Stimulated activated CD8-positive, alpha-beta memory T cell treated with anti-CD3 and anti-CD28 coated beads, Interleukin-7, amount 100 ng/mL, for 4 hours (primary cell): Measurements from ENCODE around the gene CADPS.

Source experiments
- DNase-seq, 2 donors: peaks; one replicate each; pipeline ENCODE4 v3.0.0-alpha.2; 2020; ENCODE audit warnings: low read depth in 2 of 2

Gene CADPS

DNA sequence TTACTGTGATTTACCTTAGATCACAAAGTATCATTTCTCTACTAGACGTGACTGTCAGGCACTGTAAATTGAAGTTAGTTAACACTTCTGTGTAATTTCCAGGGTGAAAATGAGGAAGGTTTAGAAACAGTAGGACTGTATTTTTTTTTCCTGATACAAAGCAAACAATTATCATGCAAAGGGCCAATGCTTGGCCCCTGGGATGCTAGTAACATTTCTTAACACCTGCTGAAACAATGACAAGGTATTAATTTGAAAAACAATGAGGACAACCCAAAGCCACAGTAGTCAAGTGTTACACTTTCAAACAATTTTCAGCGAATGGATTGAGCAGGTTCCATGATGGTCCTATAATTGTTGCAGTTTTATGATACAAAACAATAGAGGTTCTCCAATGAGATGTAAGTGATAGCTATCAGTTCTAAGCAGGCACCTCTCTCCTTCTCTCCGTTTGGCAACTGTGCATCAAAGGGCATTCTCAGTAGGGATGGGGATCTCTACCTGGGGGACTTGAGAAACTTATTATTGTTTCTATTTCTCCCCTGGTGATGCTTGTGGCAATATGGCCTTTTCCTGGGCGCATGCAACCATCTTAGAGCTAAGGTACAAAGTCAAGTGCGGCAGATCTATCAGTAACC lies 435.9 kb downstream of the CADPS start:
- no peak for DNase-seq

DNA sequence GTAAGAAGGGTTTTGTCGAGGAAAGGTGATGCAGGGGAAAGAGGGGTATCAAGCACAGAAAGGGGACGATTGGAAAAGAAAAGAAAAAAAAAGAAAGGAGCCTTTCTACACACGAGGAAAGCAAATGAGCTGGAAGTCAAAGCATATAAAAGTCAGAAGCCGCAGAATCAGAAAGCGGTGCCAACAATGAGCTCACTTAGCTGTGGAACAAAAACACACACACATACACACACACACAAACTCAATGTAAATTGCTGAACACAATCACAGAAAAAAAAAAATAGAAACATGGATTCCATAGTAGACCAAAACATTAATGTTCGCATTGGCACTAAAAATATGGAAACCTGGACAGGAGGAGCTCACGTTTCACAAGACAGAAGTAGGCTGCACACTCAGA lies 438.4 kb downstream of the CADPS start:
- no peak for DNase-seq

DNA sequence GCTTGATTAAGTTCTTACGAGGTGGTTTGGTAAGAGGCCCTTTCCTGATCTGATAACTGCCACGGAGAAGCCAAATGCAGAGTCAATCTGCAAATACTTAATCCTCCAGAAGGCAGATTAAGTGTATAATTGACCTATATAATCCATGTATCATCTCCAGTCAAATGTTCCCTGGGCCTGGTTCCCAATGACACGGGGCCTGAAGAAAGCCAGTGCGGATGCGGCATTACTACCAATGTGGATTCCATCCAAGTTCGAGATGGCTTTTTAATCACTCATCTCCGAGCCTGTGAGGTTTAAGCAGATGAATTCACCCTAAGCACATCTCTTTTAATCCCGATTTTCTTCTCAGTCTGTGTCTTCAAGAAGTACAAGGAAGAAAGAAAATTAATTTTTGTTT lies 441.8 kb downstream of the CADPS start:
- DNase-seq, result no peak

DNA sequence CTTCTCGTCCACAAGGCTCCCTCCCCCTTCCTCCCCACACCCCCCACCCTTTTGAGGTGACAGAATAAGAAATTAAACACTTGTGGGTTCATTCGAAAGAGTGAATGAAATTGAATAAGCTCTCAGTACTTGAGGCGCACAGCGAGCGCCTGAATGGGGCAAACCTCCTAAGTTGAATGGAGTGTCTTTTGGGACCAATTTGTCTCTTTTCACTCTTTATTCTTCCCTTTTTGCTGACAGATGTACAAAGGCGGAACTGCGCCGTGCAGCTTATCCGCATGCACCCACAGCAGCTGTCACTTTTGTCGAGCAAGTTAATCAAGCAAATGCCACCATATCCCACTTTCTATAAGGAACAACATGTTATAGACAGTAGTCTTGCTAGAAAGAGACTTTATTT lies 454.0 kb downstream of the CADPS start:
- no peak for DNase-seq

- no peak for DNase-seq
These were observed 459.1 kb downstream of the CADPS start for GRCh38 chr3:62416144-62416543.

DNA sequence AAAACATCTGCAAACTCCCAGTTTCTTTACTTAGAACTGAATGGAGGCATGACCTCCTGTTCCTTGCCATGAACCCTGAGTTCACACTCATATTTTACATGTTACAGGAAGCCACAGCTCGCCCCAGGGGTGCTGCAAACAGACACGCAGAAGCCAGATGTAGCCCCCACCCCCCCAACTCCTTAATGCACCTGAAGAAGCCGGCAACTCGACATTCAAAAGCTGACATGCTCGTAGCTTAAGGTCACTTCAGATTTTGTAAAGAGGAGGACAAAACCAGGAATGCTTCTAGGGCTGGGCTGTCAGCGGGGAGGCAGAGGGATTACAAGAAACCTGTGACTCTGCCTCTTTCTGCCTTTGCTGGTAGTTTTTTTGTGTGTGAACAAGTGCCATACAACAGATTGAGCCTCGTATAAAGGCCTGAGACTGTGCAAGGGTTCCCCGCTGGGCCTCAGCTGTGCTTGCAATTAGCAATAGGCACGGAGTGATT lies 459.9 kb downstream of the CADPS start:
- no peak for DNase-seq

- no peak for DNase-seq
These were observed 460.4 kb downstream of the CADPS start for GRCh38 chr3:62414786-62415185.

DNA sequence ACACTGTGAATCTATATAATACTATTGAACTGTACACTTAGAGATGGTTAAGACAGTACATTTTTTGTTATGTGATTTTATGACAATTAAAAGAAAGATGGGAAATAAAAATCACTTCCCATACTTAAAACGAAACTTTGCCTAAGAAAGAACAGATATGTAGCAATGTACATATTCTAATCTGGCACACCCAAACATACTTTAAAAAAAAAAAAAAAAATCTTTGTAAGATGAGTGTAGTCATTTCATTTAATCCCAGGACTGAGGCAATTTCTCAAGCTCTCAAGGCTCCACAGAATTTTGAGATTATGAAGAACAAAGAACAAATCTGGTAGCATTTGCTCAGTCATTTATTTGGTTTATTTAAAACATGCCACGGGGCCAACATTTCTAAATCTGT lies 461.5 kb downstream of the CADPS start:
- DNase-seq, result no peak

GRCh38 chr3:62406945-62407344 lies 468.3 kb downstream of the CADPS start:
- no peak for DNase-seq

GRCh38 chr3:62405566-62405965 lies 469.6 kb downstream of the CADPS start:
- DNase-seq, result no peak

- no peak for DNase-seq
These were observed 470.1 kb downstream of the CADPS start for GRCh38 chr3:62405135-62405534.

- DNase-seq, result no peak
These were observed 470.9 kb downstream of the CADPS start for GRCh38 chr3:62404321-62404720.

- DNase-seq, result no peak
These were observed 471.5 kb downstream of the CADPS start for GRCh38 chr3:62403765-62404164.

GRCh38 chr3:62392626-62393292 lies 482.5 kb downstream of the CADPS start:
- DNase-seq, result no peak

- no peak for DNase-seq
These were observed 488.0 kb downstream of the CADPS start for GRCh38 chr3:62387251-62387650.

GRCh38 chr3:62379321-62379798 lies 495.9 kb downstream of the CADPS start:
- no peak for DNase-seq

GRCh38 chr3:62378921-62379320 lies 496.3 kb downstream of the CADPS start:
- no peak for DNase-seq

DNA sequence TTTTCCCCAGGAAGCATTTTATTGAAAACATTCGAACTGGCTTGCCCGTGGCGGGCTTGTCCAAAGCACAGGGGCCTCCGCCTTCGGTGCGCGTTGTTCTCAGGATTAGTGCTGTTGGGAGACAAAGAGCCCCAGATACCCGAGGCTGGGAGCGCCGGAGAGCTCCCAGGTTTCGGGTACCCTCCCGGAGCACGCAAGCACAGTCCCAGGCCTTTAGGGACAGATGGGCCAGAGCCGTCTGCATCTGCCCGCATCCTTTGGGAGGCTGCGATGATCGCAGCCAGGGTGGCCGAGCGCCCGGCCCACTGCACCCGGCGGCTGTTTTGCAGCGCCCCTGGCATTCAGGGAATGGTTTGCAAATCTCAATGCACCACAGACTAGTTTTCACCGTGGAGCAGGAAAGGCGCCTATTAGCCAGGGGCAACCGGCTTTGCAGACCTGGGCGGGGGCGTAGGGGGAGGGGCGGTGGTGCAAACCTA lies 496.9 kb downstream of the CADPS start:
- DNase-seq, result no peak

- DNase-seq, result no peak
These were observed 498.0 kb downstream of the CADPS start for GRCh38 chr3:62376906-62377877.

- no peak for DNase-seq
These were observed 498.8 kb downstream of the CADPS start for GRCh38 chr3:62376454-62376720.

DNA sequence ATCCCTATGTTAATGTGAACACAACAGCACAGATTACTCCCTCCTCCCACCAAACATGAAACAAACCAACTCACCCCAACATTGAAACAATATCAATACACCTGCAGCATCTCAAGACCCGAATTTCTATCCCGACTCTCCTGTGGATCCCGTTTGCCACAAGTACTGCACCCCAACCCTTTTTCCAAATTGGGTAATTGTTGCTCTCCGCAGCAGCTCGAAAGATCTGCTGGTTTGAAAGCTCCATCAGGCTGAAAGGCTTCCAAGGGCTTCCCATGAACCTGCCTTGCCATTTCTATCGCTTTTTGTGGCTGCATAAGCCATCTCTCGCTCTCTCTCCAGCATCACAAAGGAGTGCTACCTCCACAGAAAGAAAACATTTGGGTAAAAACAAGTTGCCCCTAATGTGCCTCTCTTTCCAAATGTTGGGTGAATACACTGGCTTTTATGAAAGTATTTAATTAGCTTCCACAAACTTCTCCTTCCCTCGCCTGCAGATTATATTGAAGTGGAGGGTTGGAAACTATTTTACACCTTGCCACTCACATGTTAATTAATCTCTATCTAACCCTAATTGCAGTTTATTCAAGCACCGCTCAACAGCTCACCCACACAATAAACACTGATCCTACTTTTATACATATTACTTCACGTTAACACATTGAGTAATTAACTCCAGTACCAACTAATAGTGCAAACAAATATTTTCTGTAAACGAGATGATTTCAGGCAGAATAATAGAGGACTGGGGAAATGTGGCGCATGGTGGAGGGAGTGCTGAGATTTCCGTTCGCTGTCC lies 499.4 kb downstream of the CADPS start:
- no peak for DNase-seq
